ENCODE results near the gene AK9. TPM values are rescaled to one million over a fixed set of nuclear protein-coding genes. Genes with fewer than 3 reads are reported as not detected.
A peak's percentile ranks its signal among the peaks of the same experiment; 100 is the strongest.
"Not testable (repeated sequence)": the region's sequence is repeated elsewhere in the genome, so short reads cannot be mapped to it uniquely, and the experiment has no call there.

AK9 gene
- total RNA-seq, 1 donor from 2014 or later = 4.5 TPM

DNA sequence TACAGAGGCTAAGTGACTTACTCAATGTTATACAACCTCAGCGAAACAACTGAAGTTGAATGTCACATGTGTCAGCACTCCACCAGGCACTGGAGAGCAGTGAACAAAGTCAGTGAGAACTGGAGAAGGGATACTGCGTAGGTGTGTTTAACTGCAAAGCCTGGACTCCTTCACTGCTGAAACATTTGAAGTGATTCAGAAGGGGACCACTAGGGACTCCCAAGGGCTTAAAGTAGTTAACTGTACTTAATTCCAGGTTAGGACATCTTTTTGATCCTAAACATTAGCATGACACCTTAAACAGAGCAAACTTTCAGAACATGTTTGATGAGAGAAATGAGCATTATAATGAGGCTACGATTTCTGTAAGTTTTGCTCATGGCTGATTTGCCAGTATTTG lies 163.0 kb downstream of the AK9 start:
- H3K4me3 ChIP-seq (ENCODE audit: low read depth, low read length) = no peak overlapping the region
- no peak for DNase-seq (ENCODE audit: low read depth)
- TF ChIP-seq, protein P1, sequence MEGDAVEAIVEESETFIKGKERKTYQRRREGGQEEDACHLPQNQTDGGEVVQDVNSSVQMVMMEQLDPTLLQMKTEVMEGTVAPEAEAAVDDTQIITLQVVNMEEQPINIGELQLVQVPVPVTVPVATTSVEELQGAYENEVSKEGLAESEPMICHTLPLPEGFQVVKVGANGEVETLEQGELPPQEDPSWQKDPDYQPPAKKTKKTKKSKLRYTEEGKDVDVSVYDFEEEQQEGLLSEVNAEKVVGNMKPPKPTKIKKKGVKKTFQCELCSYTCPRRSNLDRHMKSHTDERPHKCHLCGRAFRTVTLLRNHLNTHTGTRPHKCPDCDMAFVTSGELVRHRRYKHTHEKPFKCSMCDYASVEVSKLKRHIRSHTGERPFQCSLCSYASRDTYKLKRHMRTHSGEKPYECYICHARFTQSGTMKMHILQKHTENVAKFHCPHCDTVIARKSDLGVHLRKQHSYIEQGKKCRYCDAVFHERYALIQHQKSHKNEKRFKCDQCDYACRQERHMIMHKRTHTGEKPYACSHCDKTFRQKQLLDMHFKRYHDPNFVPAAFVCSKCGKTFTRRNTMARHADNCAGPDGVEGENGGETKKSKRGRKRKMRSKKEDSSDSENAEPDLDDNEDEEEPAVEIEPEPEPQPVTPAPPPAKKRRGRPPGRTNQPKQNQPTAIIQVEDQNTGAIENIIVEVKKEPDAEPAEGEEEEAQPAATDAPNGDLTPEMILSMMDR (conservative IDR thresholded peaks at IDR 0.05; ENCODE audit: low read depth, low read length) = peak; percentile 27

DNA sequence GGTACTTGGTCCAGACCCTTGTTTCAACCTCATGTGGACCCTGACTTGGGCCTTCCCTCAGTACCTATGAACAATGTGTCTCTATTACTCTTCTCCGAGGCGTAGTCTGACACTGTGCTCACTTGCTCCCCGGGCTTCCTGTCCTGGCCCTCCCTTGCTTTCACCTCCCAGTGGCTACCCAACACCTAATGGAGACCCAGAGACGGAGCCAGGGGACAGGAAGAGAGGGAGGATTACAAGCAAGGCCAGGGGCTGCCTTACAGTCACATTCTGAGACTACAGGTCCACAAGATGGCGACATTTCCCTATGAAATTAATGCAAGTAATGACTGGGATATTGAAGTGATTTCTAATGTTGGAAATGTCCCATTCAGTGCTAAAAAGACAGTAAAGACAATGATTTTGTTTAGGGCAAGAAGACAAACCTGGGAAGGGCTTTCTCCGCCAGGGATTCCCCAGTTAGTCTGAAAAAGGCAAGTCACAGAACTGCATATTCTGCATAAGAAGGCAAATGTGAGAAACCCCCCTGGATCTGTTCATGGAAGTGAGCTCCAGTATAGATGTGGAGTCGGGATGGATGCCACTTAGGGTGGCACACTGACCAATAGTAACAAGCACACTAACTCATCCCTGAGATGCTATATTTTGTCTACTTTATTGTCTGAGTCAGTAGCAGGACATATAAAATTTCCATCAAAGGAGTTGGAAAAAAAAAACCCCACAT lies 163.9 kb downstream of the AK9 start:
- H3K4me3 ChIP-seq (ENCODE audit: low read depth, low read length) = no peak overlapping the region
- peak; percentile 22 for DNase-seq (ENCODE audit: low read depth)
- TF ChIP-seq, protein P1 (conservative IDR thresholded peaks at IDR 0.05; ENCODE audit: low read depth, low read length) = peak; percentile 74

DNA sequence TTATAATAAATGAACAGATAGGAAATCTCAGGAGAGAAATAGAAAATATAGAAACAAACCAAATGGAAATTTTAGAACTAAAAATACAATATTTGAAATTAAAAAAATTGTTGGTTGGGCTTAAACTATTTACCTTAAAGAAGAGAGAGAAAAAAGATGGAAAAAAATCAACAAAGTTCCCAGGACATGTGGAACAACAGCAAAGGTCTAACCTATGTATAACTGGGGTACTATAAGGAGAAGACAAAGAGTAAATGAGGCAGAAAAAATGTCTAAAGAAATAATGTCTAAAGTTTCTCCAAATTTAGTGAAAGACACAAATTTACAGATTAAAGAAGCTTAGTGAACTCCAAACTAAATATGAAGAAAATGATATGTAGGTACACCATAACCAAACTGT lies 166.9 kb downstream of the AK9 start:
- no peak overlapping the region for H3K4me3 ChIP-seq (ENCODE audit: low read depth, low read length)
- no peak for DNase-seq (ENCODE audit: low read depth)
- TF ChIP-seq, protein P1 (conservative IDR thresholded peaks at IDR 0.05; ENCODE audit: low read depth, low read length) = no peak

DNA sequence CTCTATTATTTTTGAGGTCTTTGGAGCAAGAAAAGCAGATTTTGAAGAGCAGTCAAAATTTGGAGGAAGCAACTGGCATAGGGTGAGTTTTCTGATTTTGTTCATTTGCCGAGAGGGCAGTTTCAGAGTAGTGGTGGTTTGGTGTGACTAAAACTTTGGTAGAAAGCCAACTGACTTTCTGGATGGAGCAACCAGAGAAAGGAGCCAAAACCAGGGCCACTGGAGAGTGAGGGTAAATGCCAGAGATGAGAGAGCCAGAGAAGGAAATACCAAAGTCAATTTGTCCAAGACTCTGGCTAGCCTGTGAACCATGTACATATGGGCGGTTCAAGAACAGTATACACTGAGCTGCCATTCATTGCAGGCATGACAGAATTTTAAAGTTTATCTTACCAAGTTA lies 167.5 kb downstream of the AK9 start:
- DNase-seq (ENCODE audit: low read depth) = no peak
- TF ChIP-seq, protein P1 (conservative IDR thresholded peaks at IDR 0.05; ENCODE audit: low read depth, low read length) = no peak
- no peak overlapping the region for H3K4me3 ChIP-seq (ENCODE audit: low read depth, low read length)

DNA sequence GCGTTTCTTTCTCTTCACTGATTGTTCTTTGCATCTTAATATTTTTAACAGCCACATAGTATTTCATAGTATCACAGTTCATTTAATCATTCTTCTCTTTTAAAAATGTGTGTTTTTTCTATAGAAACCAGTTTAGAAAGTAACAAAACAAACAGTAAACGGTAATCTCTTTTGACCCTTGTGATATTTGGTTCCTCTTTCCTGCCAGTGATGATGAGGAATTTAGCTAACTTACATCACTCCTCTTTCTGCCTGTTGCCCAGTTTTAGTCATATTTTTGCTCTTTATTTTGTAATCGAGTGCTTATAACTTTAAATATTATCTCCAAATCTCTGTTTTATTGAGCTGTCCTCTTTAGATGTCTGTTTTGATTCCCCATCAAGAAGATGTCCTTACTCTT lies 169.9 kb downstream of the AK9 start:
- TF ChIP-seq, protein P1 (conservative IDR thresholded peaks at IDR 0.05; ENCODE audit: low read depth, low read length) = no peak
- DNase-seq (ENCODE audit: low read depth) = no peak
- no peak overlapping the region for H3K4me3 ChIP-seq (ENCODE audit: low read depth, low read length)

DNA sequence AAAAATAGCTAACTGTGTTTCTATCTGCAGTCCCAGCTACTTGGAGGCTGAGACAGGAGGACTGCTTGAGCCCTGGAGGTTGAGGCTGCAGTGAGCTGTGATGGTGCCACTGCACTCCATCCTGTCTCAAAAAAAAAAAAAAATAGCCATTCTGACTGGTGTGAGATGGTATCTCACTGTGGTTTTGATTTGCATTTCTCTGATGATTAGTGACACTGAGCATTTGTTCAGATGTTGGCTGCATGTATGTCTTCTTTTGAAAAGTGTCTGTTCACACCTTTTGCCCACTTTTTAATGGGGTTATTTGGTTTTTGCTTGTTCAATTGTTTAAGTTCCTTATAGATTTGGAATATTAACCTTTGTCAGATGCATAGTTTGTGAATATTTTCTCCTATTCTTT lies 171.4 kb downstream of the AK9 start:
- not testable (repeated sequence) for H3K4me3 ChIP-seq (ENCODE audit: low read depth, low read length); DNase-seq (ENCODE audit: low read depth)

DNA sequence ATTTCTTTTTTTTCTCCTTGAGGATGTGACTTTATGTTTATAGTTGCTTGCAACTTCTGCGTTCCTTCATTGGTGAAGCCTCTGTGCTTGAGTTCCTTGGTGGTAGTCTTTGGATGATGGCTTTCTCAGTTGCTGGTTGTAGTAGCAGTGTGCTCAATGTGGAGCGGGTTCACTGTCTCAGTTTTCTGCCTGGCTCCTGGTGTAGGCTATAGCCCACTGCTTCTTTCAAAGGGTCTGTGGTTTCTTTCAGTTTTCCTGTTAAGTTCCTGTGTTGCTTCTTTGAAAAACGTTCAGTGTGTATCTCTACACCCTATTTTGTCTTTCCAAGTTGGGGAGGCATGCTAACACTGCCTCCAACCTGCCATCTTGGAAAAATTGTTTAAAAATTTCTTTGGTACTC lies 174.1 kb downstream of the AK9 start:
- DNase-seq (ENCODE audit: low read depth) = no peak
- H3K4me3 ChIP-seq (ENCODE audit: low read depth, low read length) = no peak overlapping the region
- TF ChIP-seq, protein P1 (conservative IDR thresholded peaks at IDR 0.05; ENCODE audit: low read depth, low read length) = no peak

Data from epithelial cell of proximal tubule (primary cell).